Keratinocyte (primary cell): Measurements from ENCODE around the gene SYK. TPM values are rescaled to one million over a fixed set of nuclear protein-coding genes. Genes with fewer than 3 reads are reported as not detected.

ENCODE experiments used
- DNase-seq: peaks from one replicate; pipeline ENCODE4 v3.0.0-alpha.2; 2011; ENCODE audit warnings: low read depth, missing footprints, low spot score
- FAIRE-seq: peaks from 2 replicates; lab custom pipeline; 2011; peaks lifted over from hg19 to GRCh38; lab: Jason Lieb, UNC
- H2AFZ ChIP-seq: 2 replicates; pipeline ENCODE4 v1.6.0; 2012; ENCODE audit warnings: low read length, control low read depth, inconsistent platforms; ENCODE audit not compliant: control insufficient read depth
- H3K27ac ChIP-seq: 2 replicates; pipeline ENCODE4 v1.5.1; 2011; ENCODE audit warnings: low read length; ENCODE audit not compliant: control insufficient read depth, insufficient read depth
- H3K27me3 ChIP-seq: 3 replicates; pipeline ENCODE4 v1.6.0; 2011; ENCODE audit warnings: low read length; ENCODE audit not compliant: control insufficient read depth, insufficient read depth; ENCODE audit errors: extremely low read depth
- H3K36me3 ChIP-seq, 2 experiments: 2 replicates in 1 of 2; 3 replicates in 1 of 2; pipeline ENCODE4 v1.5.1; 2011; ENCODE audit warnings: low read length in 2 of 2, mild to moderate bottlenecking in 1 of 2; ENCODE audit not compliant: control insufficient read depth in 2 of 2, insufficient read depth in 2 of 2; ENCODE audit errors: extremely low read depth in 1 of 2
- H3K4me1 ChIP-seq: 3 replicates; pipeline ENCODE4 v1.5.1; 2011; ENCODE audit warnings: low read length; ENCODE audit not compliant: control insufficient read depth, insufficient read depth; ENCODE audit errors: extremely low read depth
- H3K4me2 ChIP-seq: 3 replicates; pipeline ENCODE4 v1.6.0; 2011; ENCODE audit warnings: low read depth, low read length; ENCODE audit not compliant: control insufficient read depth, insufficient read depth; ENCODE audit errors: extremely low read depth
- H3K4me3 ChIP-seq, 3 experiments: fragments of 200-600 bp in 1 of 3; sonication (generic) in 1 of 3; 2 replicates in 2 of 3; 3 replicates in 1 of 3; pipeline ENCODE4 v1.5.1; 2011 to 2016; ENCODE audit warnings: low read length in 3 of 3, mild to moderate bottlenecking in 3 of 3, control low read depth in 2 of 3, inconsistent platforms in 1 of 3, low read depth in 1 of 3, mixed read lengths in 1 of 3, mixed run types in 1 of 3, moderate library complexity in 1 of 3; ENCODE audit not compliant: control insufficient read depth in 2 of 3, insufficient read depth in 2 of 3; ENCODE audit errors: extremely low read depth in 1 of 3
- H3K79me2 ChIP-seq: 2 replicates; pipeline ENCODE4 v1.6.0; 2012; ENCODE audit warnings: low read length; ENCODE audit not compliant: control insufficient read depth, insufficient read depth
- H3K9ac ChIP-seq: 3 replicates; pipeline ENCODE4 v1.6.0; 2011; ENCODE audit warnings: low read length; ENCODE audit not compliant: control insufficient read depth, insufficient read depth; ENCODE audit errors: extremely low read depth
- H3K9me1 ChIP-seq: 3 replicates; pipeline ENCODE4 v1.6.0; 2011; ENCODE audit warnings: low read length; ENCODE audit not compliant: control insufficient read depth, insufficient read depth; ENCODE audit errors: extremely low read depth
- H3K9me3 ChIP-seq: 2 replicates; pipeline ENCODE4 v1.5.1; 2012; ENCODE audit warnings: low read depth, low read length; ENCODE audit not compliant: control insufficient read depth
- H4K20me1 ChIP-seq: 3 replicates; pipeline ENCODE4 v1.6.0; 2011; ENCODE audit warnings: low read length; ENCODE audit not compliant: control insufficient read depth, insufficient read depth; ENCODE audit errors: extremely low read depth
- EZH2 ChIP-seq: IDR thresholded peaks from one replicate; pipeline ENCODE4 v1.6.1; 2012; ENCODE audit warnings: inconsistent platforms, mild to moderate bottlenecking, low read length, moderate library complexity
- dilution Hi-C: fragments of 300-500 bp; cut with MboI; formaldehyde crosslinking; loops from one replicate; pipeline ENCODE4 v1.7.0; 2020; ENCODE audit warnings: low sequenced_read_pairs; ENCODE audit not compliant: extremely low pct_ligation_motif_present
- polyA plus RNA-seq, 5 experiments: library from polyadenylated mRNA; depleted of rRNA in 3 of 5; stranded (reverse) in 3 of 5; stranded (forward) in 1 of 5; unstranded in 1 of 5; fragments of >200 nt; gene quantifications; 1 replicate in 1 of 5; 2 replicates in 3 of 5; 3 replicates in 1 of 5; pipeline versions ENCODE4 v1.2.1 to v1.2.3, GENCODE V29; 2011 to 2012; ENCODE audit warnings: missing spikeins in 2 of 5, low read depth in 1 of 5, low replicate concordance in 1 of 5
- TF ChIP-seq, protein P1 (sequence below), 3 experiments: IDR thresholded peaks in 1 of 3; conservative IDR thresholded peaks in 1 of 3; optimal IDR thresholded peaks in 1 of 3; 2 replicates in 2 of 3; 3 replicates in 1 of 3; pipeline versions ENCODE3 to v1.5.1; 2011; ENCODE audit warnings: low read length in 3 of 3, mild to moderate bottlenecking in 3 of 3, moderate library complexity in 2 of 3, control low read depth in 1 of 3, inconsistent platforms in 1 of 3; ENCODE audit not compliant: insufficient read depth in 2 of 3; ENCODE audit errors: extremely low read depth in 1 of 3

The SYK gene
- polyA plus RNA-seq, 1 donor (not counting 4 experiments of a cell fraction or from before 2014, with no cell fraction given) = 2.0 TPM

DNA sequence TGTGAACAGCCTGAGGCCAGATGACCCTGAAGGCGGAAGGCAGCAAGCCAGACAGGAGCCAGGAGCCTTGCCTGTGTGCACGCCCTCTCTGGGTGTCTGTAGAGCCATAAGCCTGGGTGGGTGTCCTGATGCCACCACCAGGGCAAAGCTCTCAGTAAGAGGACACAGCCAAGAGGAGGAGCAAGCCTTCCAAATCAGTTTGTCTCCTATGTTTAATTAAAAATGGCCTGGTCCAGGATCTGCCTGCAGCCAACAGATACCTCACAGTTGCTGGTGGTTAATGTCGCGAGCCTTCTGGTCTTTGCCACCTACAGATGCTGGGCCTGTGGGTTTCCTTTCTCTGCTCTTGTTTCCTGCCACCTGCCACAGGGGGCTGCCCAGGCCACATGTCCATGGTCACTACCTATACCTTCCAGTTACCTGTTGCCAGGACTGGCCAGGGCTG, 56.9 kb downstream of the SYK start:
- H3K9me1 ChIP-seq = no peaks in the 10 kb centered on the region
- no peak overlapping the region for H3K4me3 ChIP-seq
- TF ChIP-seq EZH2 = no peak
- TF ChIP-seq, protein P1, sequence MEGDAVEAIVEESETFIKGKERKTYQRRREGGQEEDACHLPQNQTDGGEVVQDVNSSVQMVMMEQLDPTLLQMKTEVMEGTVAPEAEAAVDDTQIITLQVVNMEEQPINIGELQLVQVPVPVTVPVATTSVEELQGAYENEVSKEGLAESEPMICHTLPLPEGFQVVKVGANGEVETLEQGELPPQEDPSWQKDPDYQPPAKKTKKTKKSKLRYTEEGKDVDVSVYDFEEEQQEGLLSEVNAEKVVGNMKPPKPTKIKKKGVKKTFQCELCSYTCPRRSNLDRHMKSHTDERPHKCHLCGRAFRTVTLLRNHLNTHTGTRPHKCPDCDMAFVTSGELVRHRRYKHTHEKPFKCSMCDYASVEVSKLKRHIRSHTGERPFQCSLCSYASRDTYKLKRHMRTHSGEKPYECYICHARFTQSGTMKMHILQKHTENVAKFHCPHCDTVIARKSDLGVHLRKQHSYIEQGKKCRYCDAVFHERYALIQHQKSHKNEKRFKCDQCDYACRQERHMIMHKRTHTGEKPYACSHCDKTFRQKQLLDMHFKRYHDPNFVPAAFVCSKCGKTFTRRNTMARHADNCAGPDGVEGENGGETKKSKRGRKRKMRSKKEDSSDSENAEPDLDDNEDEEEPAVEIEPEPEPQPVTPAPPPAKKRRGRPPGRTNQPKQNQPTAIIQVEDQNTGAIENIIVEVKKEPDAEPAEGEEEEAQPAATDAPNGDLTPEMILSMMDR (optimal IDR thresholded peaks at IDR 0.05 in 1 of 3, IDR thresholded peaks at IDR 0.05 in 1 of 3, conservative IDR thresholded peaks at IDR 0.05 in 1 of 3; ENCODE audit: extremely low read depth in 1 of 3, insufficient read depth in 2 of 3, low read length in 3 of 3) = no peak
- H3K4me1 ChIP-seq = peaks cover 10% of the 10 kb centered on the region
- no peaks in the 10 kb centered on the region for H3K9me3 ChIP-seq
- dilution Hi-C loops = no loop called here
- H3K9ac ChIP-seq = no peak overlapping the region
- no peak for FAIRE-seq
- no peaks in the 10 kb centered on the region for H3K27me3 ChIP-seq
- H3K79me2 ChIP-seq = no peaks in the 10 kb centered on the region
- no peaks in the 10 kb centered on the region for H4K20me1 ChIP-seq
- no peak overlapping the region for H3K4me2 ChIP-seq
- H3K27ac ChIP-seq = no peak overlapping the region
- H2AFZ ChIP-seq = no peak overlapping the region
- no peak for DNase-seq
- no peaks in the 10 kb centered on the region for H3K36me3 ChIP-seq

DNA sequence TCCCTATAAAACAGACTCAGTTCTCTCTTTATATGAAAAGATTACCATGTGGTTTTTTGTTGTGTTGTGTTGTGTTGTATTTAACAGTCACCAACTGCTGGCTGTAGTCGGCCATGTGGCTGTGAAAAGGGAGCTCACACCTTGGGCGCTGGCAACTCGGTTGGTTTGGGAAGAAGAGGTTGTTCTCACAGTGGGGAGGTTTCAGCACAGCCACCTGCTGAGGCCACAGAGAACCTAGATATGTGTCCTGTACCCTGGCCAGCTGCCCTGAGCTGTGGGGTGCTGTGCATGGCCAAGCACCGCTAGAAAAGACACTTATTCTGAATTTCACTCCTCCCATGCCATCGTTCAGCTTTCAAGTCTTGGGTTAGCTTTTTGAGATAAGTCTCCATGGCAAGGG, 58.8 kb downstream of the SYK start:
- Histone ChIP-seq H3K9ac (no peak overlapping the region), H3K4me1 (no peaks in the 10 kb centered on the region), H3K4me3 (no peak overlapping the region), H3K9me3 (no peaks in the 10 kb centered on the region), H3K79me2 (no peaks in the 10 kb centered on the region), H3K36me3 (peaks cover 0 to 4% of the 10 kb centered on the region in 2 experiments), H3K27me3 (no peaks in the 10 kb centered on the region), H3K4me2 (no peak overlapping the region), H4K20me1 (no peaks in the 10 kb centered on the region), H2AFZ (no peak overlapping the region), H3K27ac (no peak overlapping the region), H3K9me1 (no peaks in the 10 kb centered on the region)
- DNase-seq = no peak
- FAIRE-seq = no peak
- no peak for TF ChIP-seq EZH2
- TF ChIP-seq, protein P1 (optimal IDR thresholded peaks at IDR 0.05 in 1 of 3, IDR thresholded peaks at IDR 0.05 in 1 of 3, conservative IDR thresholded peaks at IDR 0.05 in 1 of 3; ENCODE audit: extremely low read depth in 1 of 3, insufficient read depth in 2 of 3, low read length in 3 of 3) = no peak
- dilution Hi-C loops = no loop called here
